ENCODE data around the gene CYSTM1. TPM values are rescaled to one million over a fixed set of nuclear protein-coding genes. Genes with fewer than 3 reads are reported as not detected.

CYSTM1 gene
- 10.5 and 19.7 TPM in 2 replicates for total RNA-seq

- peak; percentile 75 for DNase-seq (ENCODE audit: low read depth, low spot score)
These were observed at the start of gene CYSTM1 for GRCh38 chr5:140174465-140175366. Gene CYSTM1, plus strand, starts transcription at chr5:140175188. Its CDS starts 19,278 bp downstream, at chr5:140194466.

GRCh38 chr5:140125637-140126036 is 49.4 kb upstream of the CYSTM1 start, which contains the start of gene IGIP:
Gene IGIP, plus strand, starts transcription at chr5:140125937. Its CDS starts 2,540 bp downstream, at chr5:140128477.
- no peak for DNase-seq (ENCODE audit: low read depth, low spot score)

GRCh38 chr5:140126315-140127012 is 48.5 kb upstream of the CYSTM1 start:
- DNase-seq (ENCODE audit: low read depth, low spot score): no peak

- DNase-seq (ENCODE audit: low read depth, low spot score): no peak
These were observed 46.6 kb upstream of the CYSTM1 start for GRCh38 chr5:140128376-140128775.

GRCh38 chr5:140130949-140131733 is 43.8 kb upstream of the CYSTM1 start:
- no peak for DNase-seq (ENCODE audit: low read depth, low spot score)

GRCh38 chr5:140131967-140132409 is 43.0 kb upstream of the CYSTM1 start:
- DNase-seq (ENCODE audit: low read depth, low spot score): peak; percentile 45

GRCh38 chr5:140133514-140134167 is 41.3 kb upstream of the CYSTM1 start:
- DNase-seq (ENCODE audit: low read depth, low spot score): no peak

- DNase-seq (ENCODE audit: low read depth, low spot score): no peak
These were observed 40.6 kb upstream of the CYSTM1 start for GRCh38 chr5:140134277-140134935.

- no peak for DNase-seq (ENCODE audit: low read depth, low spot score)
These were observed 39.9 kb upstream of the CYSTM1 start for GRCh38 chr5:140135127-140135526.

GRCh38 chr5:140136624-140137023 is 38.4 kb upstream of the CYSTM1 start:
- DNase-seq (ENCODE audit: low read depth, low spot score): no peak

- DNase-seq (ENCODE audit: low read depth, low spot score): no peak
These were observed 34.6 kb upstream of the CYSTM1 start for GRCh38 chr5:140140435-140140834.

- DNase-seq (ENCODE audit: low read depth, low spot score): no peak
These were observed 33.7 kb upstream of the CYSTM1 start for GRCh38 chr5:140141241-140141640.

GRCh38 chr5:140142246-140142645 is 32.7 kb upstream of the CYSTM1 start:
- DNase-seq (ENCODE audit: low read depth, low spot score): no peak

GRCh38 chr5:140142856-140143255 is 32.1 kb upstream of the CYSTM1 start:
- DNase-seq (ENCODE audit: low read depth, low spot score): no peak

- DNase-seq (ENCODE audit: low read depth, low spot score): no peak
These were observed 31.3 kb upstream of the CYSTM1 start for GRCh38 chr5:140143521-140144258.

GRCh38 chr5:140145256-140145655 is 29.7 kb upstream of the CYSTM1 start:
- DNase-seq (ENCODE audit: low read depth, low spot score): no peak

- no peak for DNase-seq (ENCODE audit: low read depth, low spot score)
These were observed 29.0 kb upstream of the CYSTM1 start for GRCh38 chr5:140145818-140146522.

- no peak for DNase-seq (ENCODE audit: low read depth, low spot score)
These were observed 28.5 kb upstream of the CYSTM1 start for GRCh38 chr5:140146523-140146842.

- no peak for DNase-seq (ENCODE audit: low read depth, low spot score)
These were observed 27.5 kb upstream of the CYSTM1 start for GRCh38 chr5:140147460-140147859.

Measured in pulmonary artery endothelial cell (primary cell).